Panc1 (cell line): Measurements from ENCODE around the gene POLD3.

Source experiments
- CTCF ChIP-seq: fragments of 450-650 bp; IDR thresholded peaks from 2 replicates; pipeline ENCODE4 v1.5.1; 2017; ENCODE audit warnings: mild to moderate bottlenecking
- POLR2AphosphoS5 ChIP-seq: IDR thresholded peaks from 2 replicates; pipeline ENCODE4 v1.6.1; 2012; ENCODE audit warnings: mild to moderate bottlenecking, low read depth, low read length, moderate library complexity
- REST ChIP-seq, 2 experiments: IDR thresholded peaks; 2 replicates each; pipeline ENCODE4 v1.6.1; 2011 to 2012; ENCODE audit warnings: low read depth in 2 of 2, control low read depth in 1 of 2, low read length in 1 of 2, mild to moderate bottlenecking in 1 of 2, moderate library complexity in 1 of 2; ENCODE audit not compliant: insufficient read depth in 1 of 2
- SIN3A ChIP-seq: IDR thresholded peaks from 2 replicates; pipeline ENCODE4 v1.6.1; 2012; ENCODE audit warnings: low read depth, mild to moderate bottlenecking, low read length, moderate library complexity, borderline replicate concordance; ENCODE audit not compliant: insufficient read depth
- TCF7L2 ChIP-seq: IDR thresholded peaks from 2 replicates; pipeline ENCODE4 v1.6.1; 2011; ENCODE audit warnings: mild to moderate bottlenecking, low read depth, low read length, inconsistent platforms

GRCh38 chr11:74684661-74685060 is 92.3 kb downstream of the POLD3 start:
- TF ChIP-seq SIN3A (no peak), CTCF (no peak), POLR2AphosphoS5 (no peak), TCF7L2 (no peak), REST (IDR thresholded peaks at IDR 0.05; ENCODE audit: insufficient read depth in 1 of 2, low read depth in 2 of 2, low read length in 1 of 2) (no peak)
